A549 (cell line): Measurements from ENCODE around the gene CADM1. TPM values are rescaled to one million over a fixed set of nuclear protein-coding genes. Genes with fewer than 3 reads are reported as not detected.

ENCODE experiments used
- ATAC-seq, 2 experiments: fragments of 200-7000 bp in 1 of 2; fragments of >200 bp in 1 of 2; cut with Nextera tagmentation in 1 of 2; cut with Tn5 transposase in 1 of 2; 3 replicates each; pipeline versions ENCODE4 v1.8.0 to v1.9.1; 2018 to 2020; ENCODE audit warnings: mild to moderate bottlenecking in 1 of 2, moderate library complexity in 1 of 2
- CTCF ChIA-PET: fragments of 300-600 bp; sonication (Branson Sonifier 250); formaldehyde crosslinking; extraction: SDS; loops from one replicate; lab custom pipeline; 2021; ENCODE audit warnings: antibody characterized with exemption, inconsistent platforms; lab: Yijun Ruan, JAX
- POLR2A ChIA-PET: fragments of 350-600 bp; formaldehyde crosslinking; extraction: SDS; loops from one replicate; lab custom pipeline; 2021; ENCODE audit warnings: antibody characterized with exemption, inconsistent platforms; lab: Yijun Ruan, JAX
- DNase-seq, 2 experiments: peaks; one replicate each; pipeline versions ENCODE4 v3.0.0 to v3.0.0-alpha.2; 2011 to 2016; ENCODE audit warnings: low read depth in 1 of 2, low spot score in 1 of 2
- FAIRE-seq: peaks from 2 replicates; lab custom pipeline; 2011; peaks lifted over from hg19 to GRCh38; lab: Jason Lieb, UNC
- H3K27ac ChIP-seq, 2 experiments: fragments of >200 bp; sonication (Bioruptor Twin); formaldehyde crosslinking; 3 replicates each; pipeline ENCODE4 v1.5.1; 2016 to 2017
- H3K4me1 ChIP-seq: fragments of >200 bp; sonication (Bioruptor Twin); formaldehyde crosslinking; 3 replicates; pipeline ENCODE4 v1.6.1; 2016
- H3K4me2 ChIP-seq: fragments of >200 bp; sonication (Bioruptor Twin); formaldehyde crosslinking; 3 replicates; pipeline ENCODE4 v1.6.1; 2016
- H3K4me3 ChIP-seq: fragments of >200 bp; sonication (Bioruptor Twin); formaldehyde crosslinking; 3 replicates; pipeline ENCODE4 v1.5.1; 2016
- H3K9me3 ChIP-seq: fragments of >200 bp; sonication (Bioruptor Twin); formaldehyde crosslinking; 3 replicates; pipeline ENCODE4 v1.6.1; 2016
- BHLHE40 ChIP-seq: IDR thresholded peaks from 2 replicates; pipeline ENCODE4 v1.6.1; 2012; ENCODE audit warnings: low read depth, low read length, inconsistent platforms
- EHMT2 ChIP-seq: fragments of 200-600 bp; sonication (generic); IDR thresholded peaks from 2 replicates; pipeline ENCODE4 v1.6.1; 2016; ENCODE audit warnings: antibody characterized with exemption, low read depth, mild to moderate bottlenecking, moderate library complexity
- GATA3 ChIP-seq: IDR thresholded peaks from 2 replicates; pipeline ENCODE4 v1.6.1; 2012; ENCODE audit warnings: borderline replicate concordance
- MAFK ChIP-seq: fragments of 450-650 bp; IDR thresholded peaks from 2 replicates; pipeline ENCODE4 v1.6.1; 2014; ENCODE audit not compliant: partially characterized antibody
- MYC ChIP-seq: IDR thresholded peaks from 2 replicates; pipeline ENCODE4 v1.6.1; 2012; ENCODE audit warnings: mild to moderate bottlenecking, inconsistent platforms, low read length, improper control_type of control experiment, borderline replicate concordance
- NFE2L2 ChIP-seq: fragments of 150-350 bp; conservative IDR thresholded peaks from 2 replicates; pipeline ENCODE4 v1.6.1; 2014; ENCODE audit warnings: low read length
- POLR2AphosphoS2 ChIP-seq: conservative IDR thresholded peaks from 2 replicates; pipeline ENCODE4 v1.6.1; 2012; ENCODE audit warnings: low read length, improper control_type of control experiment, inconsistent platforms
- RCOR1 ChIP-seq: fragments of 150-350 bp; IDR thresholded peaks from 2 replicates; pipeline ENCODE4 v1.6.1; 2014; ENCODE audit warnings: antibody characterized with exemption, low read length, low read depth
- RNF2 ChIP-seq: fragments of 200-600 bp; sonication (generic); IDR thresholded peaks from 2 replicates; pipeline ENCODE4 v1.6.1; 2016; ENCODE audit warnings: low read depth, mild to moderate bottlenecking, antibody characterized with exemption, moderate library complexity, borderline replicate concordance
- TFCP2L1 ChIP-seq: fragments of 250-450 bp; sonication (Bioruptor Pico); IDR thresholded peaks from 2 replicates; pipeline ENCODE4 v1.5.0; 2021; ENCODE audit warnings: mild to moderate bottlenecking
- ZSCAN20 ChIP-seq: fragments of 250-450 bp; sonication (Bioruptor Pico); IDR thresholded peaks from 2 replicates; pipeline ENCODE4 v1.8.0; 2022; ENCODE audit warnings: mild to moderate bottlenecking, moderate library complexity
- WGBS: methylation state at CpG from one replicate; pipeline ENCODE4 v1.1.6; 2017; ENCODE audit errors: missing lambda C conversion rate; 5-methylcytosine and 5-hydroxymethylcytosine counted together
- polyA plus RNA-seq, 4 experiments: library from polyadenylated mRNA; depleted of rRNA in 3 of 4; stranded (reverse); fragments of >200 nt; fragmentation: RNase III in 1 of 4; extraction: RNeasy Plus Mini Kit Qiagen cat#74134 plus additional on column Dnase treatment in 1 of 4; gene quantifications; 2 replicates in 3 of 4; 3 replicates in 1 of 4; pipeline ENCODE4 v1.2.3, GENCODE V29; 2011 to 2017
- small RNA-seq, 6 experiments: library from RNA; depleted of rRNA; stranded (forward); fragments of <200 nt; gene quantifications; one replicate each; pipeline ENCODE3, GENCODE V24; 2012
- TF ChIP-seq, protein P1 (sequence below): fragments of 250-450 bp; sonication (Bioruptor Pico); IDR thresholded peaks from 2 replicates; pipeline ENCODE4 v1.5.0; 2021; ENCODE audit warnings: mild to moderate bottlenecking, moderate library complexity, borderline replicate concordance
- TF ChIP-seq, protein P2 (sequence below): IDR thresholded peaks from 2 replicates; pipeline ENCODE4 v1.6.1; 2012; ENCODE audit warnings: low read depth, borderline replicate concordance

The CADM1 gene
- polyA plus RNA-seq, 2 of the 4 experiments (the other 2 are of a cell fraction), result 33.4 to 36.7 TPM

DNA sequence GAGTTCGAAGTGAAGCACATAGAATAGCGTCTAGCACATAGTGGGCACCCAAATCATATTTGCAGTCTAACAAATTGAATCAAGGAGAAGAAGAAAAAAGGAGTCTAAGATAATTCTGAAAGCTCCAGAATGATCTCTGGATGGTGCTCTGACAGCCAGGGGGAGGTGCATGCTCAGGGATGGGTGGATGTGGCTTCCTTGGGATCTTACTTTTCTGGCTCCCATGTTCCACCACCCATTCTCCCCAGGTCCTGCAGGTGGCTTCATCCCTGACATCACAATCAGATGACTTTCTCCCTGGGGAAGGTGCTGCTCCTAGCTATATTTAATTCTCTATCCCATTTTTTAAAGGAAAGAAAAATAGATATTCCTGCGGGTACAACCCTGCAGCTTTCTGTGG lies 381.9 kb downstream of the CADM1 start:
- no peaks in the 10 kb centered on the region for H3K9me3 ChIP-seq
- WGBS, result 29% methylated on average over 3 of the region's 3 CpGs
- DNase-seq (no peak), ATAC-seq (no peak), FAIRE-seq (no peak)
- no peaks in the 10 kb centered on the region for H3K4me1 ChIP-seq
- POLR2A ChIA-PET, result no interaction called here
- CTCF ChIA-PET, result no interaction called here
- no peak overlapping the region for H3K4me2 ChIP-seq
- no peak overlapping the region for H3K4me3 ChIP-seq
- no peak overlapping the region for H3K27ac ChIP-seq
- TF ChIP-seq TFCP2L1 (CRISPR knock-in tag) (no peak), GATA3 (no peak), MAFK (no peak), ZSCAN20 (no peak), MYC (no peak), RNF2 (no peak), POLR2AphosphoS2 (no peak), EHMT2 (no peak), NFE2L2 (no peak), BHLHE40 (no peak), RCOR1 (no peak)
- TF ChIP-seq, protein P1, sequence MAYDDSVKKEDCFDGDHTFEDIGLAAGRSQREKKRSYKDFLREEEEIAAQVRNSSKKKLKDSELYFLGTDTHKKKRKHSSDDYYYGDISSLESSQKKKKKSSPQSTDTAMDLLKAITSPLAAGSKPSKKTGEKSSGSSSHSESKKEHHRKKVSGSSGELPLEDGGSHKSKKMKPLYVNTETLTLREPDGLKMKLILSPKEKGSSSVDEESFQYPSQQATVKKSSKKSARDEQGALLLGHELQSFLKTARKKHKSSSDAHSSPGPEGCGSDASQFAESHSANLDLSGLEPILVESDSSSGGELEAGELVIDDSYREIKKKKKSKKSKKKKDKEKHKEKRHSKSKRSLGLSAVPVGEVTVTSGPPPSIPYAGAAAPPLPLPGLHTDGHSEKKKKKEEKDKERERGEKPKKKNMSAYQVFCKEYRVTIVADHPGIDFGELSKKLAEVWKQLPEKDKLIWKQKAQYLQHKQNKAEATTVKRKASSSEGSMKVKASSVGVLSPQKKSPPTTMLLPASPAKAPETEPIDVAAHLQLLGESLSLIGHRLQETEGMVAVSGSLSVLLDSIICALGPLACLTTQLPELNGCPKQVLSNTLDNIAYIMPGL (CRISPR knock-in tag), result no peak
- TF ChIP-seq, protein P2, sequence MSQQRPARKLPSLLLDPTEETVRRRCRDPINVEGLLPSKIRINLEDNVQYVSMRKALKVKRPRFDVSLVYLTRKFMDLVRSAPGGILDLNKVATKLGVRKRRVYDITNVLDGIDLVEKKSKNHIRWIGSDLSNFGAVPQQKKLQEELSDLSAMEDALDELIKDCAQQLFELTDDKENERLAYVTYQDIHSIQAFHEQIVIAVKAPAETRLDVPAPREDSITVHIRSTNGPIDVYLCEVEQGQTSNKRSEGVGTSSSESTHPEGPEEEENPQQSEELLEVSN, result no peak

Small RNA genes lying within 50 kb of the gene (small RNA-seq; reads per million reads assigned to genes)
- gene RF01293, result 0 to 2.4 (median 0) reads per million in 6 experiments
